PFSK-1 (cell line): ENCODE data around the gene ATF6B.

Experiments used
- FOXP2 ChIP-seq: optimal IDR thresholded peaks from 2 replicates; pipeline ENCODE3; 2011; ENCODE audit warnings: borderline replicate concordance, control low read depth, inconsistent platforms; ENCODE audit not compliant: insufficient read depth; ENCODE audit errors: extremely low read length, extremely low read depth
- POLR2AphosphoS5 ChIP-seq: IDR thresholded peaks from 2 replicates; pipeline ENCODE4 v1.6.1; 2012; ENCODE audit warnings: low read depth, mild to moderate bottlenecking, control low read depth, low read length, moderate library complexity
- SIN3A ChIP-seq: IDR thresholded peaks from 2 replicates; pipeline ENCODE4 v1.6.1; 2012; ENCODE audit warnings: mild to moderate bottlenecking, low read length, moderate library complexity, borderline replicate concordance; ENCODE audit not compliant: insufficient read depth
- TAF1 ChIP-seq: IDR thresholded peaks from 2 replicates; pipeline ENCODE4 v1.6.1; 2012; ENCODE audit warnings: low read length, control low read depth, borderline replicate concordance; ENCODE audit not compliant: insufficient read depth
- TF ChIP-seq, protein P1 (sequence below), 2 experiments: IDR thresholded peaks; 2 replicates each; pipeline versions ENCODE4 v1.6.1 to v1.8.0; 2011 to 2012; ENCODE audit warnings: low read depth in 2 of 2, low read length in 2 of 2, control low read depth in 1 of 2, inconsistent platforms in 1 of 2, mild to moderate bottlenecking in 1 of 2, moderate library complexity in 1 of 2; ENCODE audit not compliant: insufficient read depth in 1 of 2

DNA sequence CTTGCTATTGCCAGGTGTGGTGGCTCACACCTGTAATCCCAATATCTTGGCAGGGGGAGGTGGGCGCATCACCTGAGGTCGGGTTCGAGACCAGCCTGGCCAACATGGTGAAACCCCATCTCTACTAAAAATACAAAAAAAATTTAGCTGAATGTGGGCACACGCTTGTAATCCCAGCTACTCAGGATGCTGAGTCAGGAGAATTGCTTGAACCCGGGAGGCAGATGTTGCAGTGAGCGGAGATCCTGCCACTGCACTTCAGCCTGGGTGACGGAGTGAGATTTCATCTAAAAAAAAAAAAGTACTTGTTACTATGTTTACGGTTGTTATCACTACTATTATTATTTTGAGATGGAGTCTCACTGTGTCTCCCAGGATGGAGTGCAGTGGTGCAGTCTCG is 28.8 kb upstream of the ATF6B start:
- TF ChIP-seq, protein P1, sequence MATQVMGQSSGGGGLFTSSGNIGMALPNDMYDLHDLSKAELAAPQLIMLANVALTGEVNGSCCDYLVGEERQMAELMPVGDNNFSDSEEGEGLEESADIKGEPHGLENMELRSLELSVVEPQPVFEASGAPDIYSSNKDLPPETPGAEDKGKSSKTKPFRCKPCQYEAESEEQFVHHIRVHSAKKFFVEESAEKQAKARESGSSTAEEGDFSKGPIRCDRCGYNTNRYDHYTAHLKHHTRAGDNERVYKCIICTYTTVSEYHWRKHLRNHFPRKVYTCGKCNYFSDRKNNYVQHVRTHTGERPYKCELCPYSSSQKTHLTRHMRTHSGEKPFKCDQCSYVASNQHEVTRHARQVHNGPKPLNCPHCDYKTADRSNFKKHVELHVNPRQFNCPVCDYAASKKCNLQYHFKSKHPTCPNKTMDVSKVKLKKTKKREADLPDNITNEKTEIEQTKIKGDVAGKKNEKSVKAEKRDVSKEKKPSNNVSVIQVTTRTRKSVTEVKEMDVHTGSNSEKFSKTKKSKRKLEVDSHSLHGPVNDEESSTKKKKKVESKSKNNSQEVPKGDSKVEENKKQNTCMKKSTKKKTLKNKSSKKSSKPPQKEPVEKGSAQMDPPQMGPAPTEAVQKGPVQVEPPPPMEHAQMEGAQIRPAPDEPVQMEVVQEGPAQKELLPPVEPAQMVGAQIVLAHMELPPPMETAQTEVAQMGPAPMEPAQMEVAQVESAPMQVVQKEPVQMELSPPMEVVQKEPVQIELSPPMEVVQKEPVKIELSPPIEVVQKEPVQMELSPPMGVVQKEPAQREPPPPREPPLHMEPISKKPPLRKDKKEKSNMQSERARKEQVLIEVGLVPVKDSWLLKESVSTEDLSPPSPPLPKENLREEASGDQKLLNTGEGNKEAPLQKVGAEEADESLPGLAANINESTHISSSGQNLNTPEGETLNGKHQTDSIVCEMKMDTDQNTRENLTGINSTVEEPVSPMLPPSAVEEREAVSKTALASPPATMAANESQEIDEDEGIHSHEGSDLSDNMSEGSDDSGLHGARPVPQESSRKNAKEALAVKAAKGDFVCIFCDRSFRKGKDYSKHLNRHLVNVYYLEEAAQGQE (IDR thresholded peaks at IDR 0.05; ENCODE audit: insufficient read depth in 1 of 2, low read depth in 2 of 2, low read length in 2 of 2) = no peak
- TF ChIP-seq TAF1 (no peak), SIN3A (no peak), FOXP2 (no peak), POLR2AphosphoS5 (no peak)
